ENCODE measurements around the gene TMC4.

The TMC4 gene

GRCh38 chr19:54190503-54191010, 17.6 kb upstream of the TMC4 start:
- TF ChIP-seq, protein P1, sequence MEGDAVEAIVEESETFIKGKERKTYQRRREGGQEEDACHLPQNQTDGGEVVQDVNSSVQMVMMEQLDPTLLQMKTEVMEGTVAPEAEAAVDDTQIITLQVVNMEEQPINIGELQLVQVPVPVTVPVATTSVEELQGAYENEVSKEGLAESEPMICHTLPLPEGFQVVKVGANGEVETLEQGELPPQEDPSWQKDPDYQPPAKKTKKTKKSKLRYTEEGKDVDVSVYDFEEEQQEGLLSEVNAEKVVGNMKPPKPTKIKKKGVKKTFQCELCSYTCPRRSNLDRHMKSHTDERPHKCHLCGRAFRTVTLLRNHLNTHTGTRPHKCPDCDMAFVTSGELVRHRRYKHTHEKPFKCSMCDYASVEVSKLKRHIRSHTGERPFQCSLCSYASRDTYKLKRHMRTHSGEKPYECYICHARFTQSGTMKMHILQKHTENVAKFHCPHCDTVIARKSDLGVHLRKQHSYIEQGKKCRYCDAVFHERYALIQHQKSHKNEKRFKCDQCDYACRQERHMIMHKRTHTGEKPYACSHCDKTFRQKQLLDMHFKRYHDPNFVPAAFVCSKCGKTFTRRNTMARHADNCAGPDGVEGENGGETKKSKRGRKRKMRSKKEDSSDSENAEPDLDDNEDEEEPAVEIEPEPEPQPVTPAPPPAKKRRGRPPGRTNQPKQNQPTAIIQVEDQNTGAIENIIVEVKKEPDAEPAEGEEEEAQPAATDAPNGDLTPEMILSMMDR (IDR thresholded peaks at IDR 0.05; ENCODE audit: control insufficient read depth, extremely low read depth, insufficient read depth): no peak
- DNase-seq (ENCODE audit: low read depth): peak; percentile 99
- peak overlapping the region; percentile 83 for H3K4me3 ChIP-seq (ENCODE audit: low read depth, low read length)

DNA sequence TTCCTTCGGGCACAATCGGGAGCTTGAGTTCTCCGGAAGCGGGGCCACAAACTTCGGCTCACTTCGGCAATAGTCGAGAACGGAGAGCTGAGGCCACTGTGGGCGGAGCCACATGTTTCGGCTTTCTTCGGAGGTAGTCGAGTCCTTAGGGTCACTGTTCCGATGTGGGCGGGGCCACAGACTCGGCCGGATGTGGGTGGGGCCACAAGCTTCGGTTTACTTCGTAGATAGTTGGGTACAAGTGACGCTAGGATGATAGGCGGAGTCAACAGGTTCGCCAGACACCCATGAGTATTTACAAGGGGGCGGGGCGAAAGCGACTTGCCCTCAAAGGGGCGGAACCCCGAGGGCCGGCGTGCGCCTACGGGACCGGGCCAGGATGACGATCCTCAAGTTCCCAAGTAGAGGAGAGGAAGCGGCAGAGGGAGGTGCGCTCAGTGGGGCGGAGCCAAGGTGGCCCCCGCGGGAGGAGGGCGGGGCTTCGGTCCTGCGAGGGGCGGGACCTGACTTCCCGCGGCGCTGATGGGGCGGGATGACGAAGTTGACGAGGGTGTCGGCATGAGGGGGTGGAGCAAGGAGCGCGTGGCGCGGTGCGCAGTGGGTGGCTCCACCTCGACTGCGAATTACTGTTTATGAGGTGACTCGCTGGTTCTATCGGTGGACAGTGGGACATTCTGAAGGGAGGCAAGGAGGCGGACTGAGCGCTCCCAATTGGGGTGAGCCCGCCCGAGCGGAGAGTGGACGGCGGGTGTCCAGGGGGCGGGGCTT, 17.0 kb upstream of the TMC4 start:
- peak overlapping the region; percentile 89 for H3K4me3 ChIP-seq (ENCODE audit: low read depth, low read length)
- DNase-seq (ENCODE audit: low read depth): peak; percentile 99
- TF ChIP-seq, protein P1 (IDR thresholded peaks at IDR 0.05; ENCODE audit: control insufficient read depth, extremely low read depth, insufficient read depth): no peak

GRCh38 chr19:54189145-54189734, 16.3 kb upstream of the TMC4 start, which contains the start of gene MBOAT7:
Gene MBOAT7, minus strand, starts transcription at chr19:54189580. Its CDS starts 1,072 bp downstream, at chr19:54188508.
- peak within 1 kb of the TSS; percentile 89 for H3K4me3 ChIP-seq (ENCODE audit: low read depth, low read length)
- TF ChIP-seq, protein P1 (IDR thresholded peaks at IDR 0.05; ENCODE audit: control insufficient read depth, extremely low read depth, insufficient read depth): peak; percentile 53
- no peak for DNase-seq (ENCODE audit: low read depth)

DNA sequence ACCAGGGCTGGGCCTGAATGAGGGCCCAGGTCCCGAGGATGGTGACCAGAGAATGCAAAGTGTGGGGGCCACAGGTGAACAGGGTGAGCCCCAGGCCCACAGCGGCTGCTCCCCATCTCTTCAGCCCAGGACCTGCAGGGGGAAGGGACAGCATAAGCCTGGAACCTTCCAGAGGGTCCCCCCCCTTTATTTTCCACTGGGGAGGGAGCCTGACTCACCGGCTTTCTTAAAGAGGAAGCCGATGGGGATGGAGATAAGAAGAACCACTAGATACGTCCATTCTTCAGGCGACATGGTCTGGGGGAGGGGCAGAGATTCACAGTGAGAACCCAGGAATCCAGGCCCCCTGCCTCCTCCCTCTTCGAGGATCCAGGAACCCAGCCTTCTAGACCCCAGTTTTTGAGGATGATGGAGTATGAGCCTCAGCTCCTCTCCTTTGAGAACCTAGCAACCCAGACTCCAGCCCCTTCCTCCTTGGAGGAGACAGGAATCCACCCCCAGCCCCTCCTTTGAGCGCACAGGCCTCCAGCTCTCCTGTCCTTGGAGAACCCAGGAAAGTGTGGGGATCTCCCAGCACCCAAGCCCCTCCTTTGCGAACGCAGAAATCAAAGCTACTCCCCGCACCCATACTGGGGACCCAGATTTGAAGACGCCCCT, 15.4 kb upstream of the TMC4 start:
- no peak for DNase-seq (ENCODE audit: low read depth)
- H3K4me3 ChIP-seq (ENCODE audit: low read depth, low read length): peak overlapping the region; percentile 89
- TF ChIP-seq, protein P1 (IDR thresholded peaks at IDR 0.05; ENCODE audit: control insufficient read depth, extremely low read depth, insufficient read depth): no peak

DNA sequence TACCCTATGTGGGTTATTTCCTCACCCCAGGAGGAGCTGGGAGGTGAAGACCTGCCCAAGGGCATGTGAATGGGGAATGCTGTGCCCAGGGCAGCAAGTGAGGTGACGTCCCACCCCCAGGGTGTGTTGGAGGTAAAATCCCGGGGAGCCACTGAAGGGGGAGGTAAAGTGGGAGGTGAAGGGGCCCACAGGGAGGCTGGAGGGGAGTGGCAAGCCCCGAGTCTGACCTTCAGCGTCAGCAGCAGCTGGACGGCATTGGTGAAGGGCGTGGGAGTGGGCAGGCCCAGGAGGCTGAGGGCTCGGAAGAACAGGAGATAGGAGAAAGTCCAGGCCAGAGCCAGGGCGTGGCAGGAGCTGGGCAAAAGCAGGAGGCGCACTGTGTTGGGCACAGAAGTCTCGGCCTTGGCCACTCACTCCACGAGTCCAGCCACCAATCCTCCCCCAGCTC, 14.0 kb upstream of the TMC4 start:
- no peak overlapping the region for H3K4me3 ChIP-seq (ENCODE audit: low read depth, low read length)
- DNase-seq (ENCODE audit: low read depth): no peak
- TF ChIP-seq, protein P1 (IDR thresholded peaks at IDR 0.05; ENCODE audit: control insufficient read depth, extremely low read depth, insufficient read depth): no peak

GRCh38 chr19:54186351-54186750, 13.4 kb upstream of the TMC4 start:
- DNase-seq (ENCODE audit: low read depth): no peak
- no peak overlapping the region for H3K4me3 ChIP-seq (ENCODE audit: low read depth, low read length)
- TF ChIP-seq, protein P1 (IDR thresholded peaks at IDR 0.05; ENCODE audit: control insufficient read depth, extremely low read depth, insufficient read depth): no peak

Measured in LNCaP clone FGC (cell line).